ENCODE data around the gene ELMO3. TPM values are rescaled to one million over a fixed set of nuclear protein-coding genes. Genes with fewer than 3 reads are reported as not detected.

The ELMO3 gene
- total RNA-seq, 1 donor from 2014 or later, result 6.9 TPM

DNA sequence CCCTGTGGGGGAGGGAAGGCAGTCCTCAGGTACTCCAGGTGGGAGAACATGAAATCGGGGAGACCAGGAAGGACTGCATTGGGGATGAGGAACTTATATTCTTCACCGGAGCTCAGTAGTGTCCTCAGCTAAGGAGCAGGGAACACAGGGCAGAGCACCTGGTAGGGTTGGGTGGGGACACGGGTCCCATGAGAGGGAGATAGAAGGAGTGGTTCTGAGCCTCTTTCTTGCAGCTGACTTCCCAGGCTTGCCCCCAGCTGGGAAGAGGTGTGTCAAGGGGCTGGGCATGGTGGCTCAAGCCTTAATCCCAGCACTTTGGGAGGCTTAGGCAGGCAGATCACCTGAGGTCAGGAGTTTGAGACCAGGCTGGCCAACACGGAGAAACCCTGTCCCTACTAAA is 46.3 kb downstream of the ELMO3 start:
- DNase-seq (no peak), ATAC-seq (ENCODE audit: low read depth) (no peak)
- CTCF ChIA-PET, result interaction anchor here (0.6 to 3.1 kb wide), 5 partner anchors 18 to 882 kb away, joined by 3 to 12 read pairs (median 3); partner anchors contain the start of gene TMEM208
- H3K4me3 Mint-ChIP-seq, result peak overlapping the region; percentile 82
- peaks cover 2% of the 10 kb centered on the region for H3K27me3 Mint-ChIP-seq
- POLR2A ChIA-PET, result interaction anchor here (0.6 to 7.7 kb wide), 6 partner anchors 12 to 791 kb away, joined by 3 to 120 read pairs (median 6); partner anchors contain the start of genes FBXL8, TMEM208 and TRADD
- intact Hi-C loops (cut with micrococcal nuclease), result loop anchor here (2.0 to 10.0 kb wide), 5 partner anchors 34 to 602 kb away; partner anchors contain the start of genes ACD, CENPT, E2F4 and NUTF2
- peaks cover 1% of the 10 kb centered on the region for H3K36me3 Mint-ChIP-seq (ENCODE audit: low read depth)
- H3K27ac Mint-ChIP-seq, result peak overlapping the region; percentile 92
- H3K9me3 Mint-ChIP-seq, result no peaks in the 10 kb centered on the region
- TF ChIP-seq, protein P1, sequence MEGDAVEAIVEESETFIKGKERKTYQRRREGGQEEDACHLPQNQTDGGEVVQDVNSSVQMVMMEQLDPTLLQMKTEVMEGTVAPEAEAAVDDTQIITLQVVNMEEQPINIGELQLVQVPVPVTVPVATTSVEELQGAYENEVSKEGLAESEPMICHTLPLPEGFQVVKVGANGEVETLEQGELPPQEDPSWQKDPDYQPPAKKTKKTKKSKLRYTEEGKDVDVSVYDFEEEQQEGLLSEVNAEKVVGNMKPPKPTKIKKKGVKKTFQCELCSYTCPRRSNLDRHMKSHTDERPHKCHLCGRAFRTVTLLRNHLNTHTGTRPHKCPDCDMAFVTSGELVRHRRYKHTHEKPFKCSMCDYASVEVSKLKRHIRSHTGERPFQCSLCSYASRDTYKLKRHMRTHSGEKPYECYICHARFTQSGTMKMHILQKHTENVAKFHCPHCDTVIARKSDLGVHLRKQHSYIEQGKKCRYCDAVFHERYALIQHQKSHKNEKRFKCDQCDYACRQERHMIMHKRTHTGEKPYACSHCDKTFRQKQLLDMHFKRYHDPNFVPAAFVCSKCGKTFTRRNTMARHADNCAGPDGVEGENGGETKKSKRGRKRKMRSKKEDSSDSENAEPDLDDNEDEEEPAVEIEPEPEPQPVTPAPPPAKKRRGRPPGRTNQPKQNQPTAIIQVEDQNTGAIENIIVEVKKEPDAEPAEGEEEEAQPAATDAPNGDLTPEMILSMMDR (IDR thresholded peaks at IDR 0.05), result no peak
- peaks cover 49% of the 10 kb centered on the region for H3K4me1 Mint-ChIP-seq

DNA sequence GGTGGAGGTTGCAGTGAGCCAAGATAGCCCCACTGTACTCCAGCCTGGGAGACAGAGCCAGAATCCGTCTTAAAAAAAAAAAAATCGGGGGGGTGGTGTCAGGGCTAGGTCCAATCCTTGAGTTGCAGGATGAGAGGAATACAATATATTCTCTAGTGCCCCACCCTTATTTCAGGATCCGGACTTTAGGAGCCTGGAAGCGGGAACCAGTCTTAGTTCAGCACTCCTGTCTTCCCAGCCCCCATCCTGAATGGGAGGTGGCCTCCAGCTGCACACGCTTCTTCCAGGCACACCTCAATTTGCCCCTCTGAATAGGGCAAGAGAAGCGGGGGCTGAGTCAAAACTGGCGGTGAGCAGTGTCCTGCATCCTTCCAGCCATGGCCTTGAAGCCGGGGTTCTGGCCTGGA is 46.7 kb downstream of the ELMO3 start:
- peak overlapping the region; percentile 85 for H3K4me3 Mint-ChIP-seq
- peaks cover 2% of the 10 kb centered on the region for H3K27me3 Mint-ChIP-seq
- no peak for ATAC-seq (ENCODE audit: low read depth)
- TF ChIP-seq, protein P1 (IDR thresholded peaks at IDR 0.05), result no peak
- no peak for DNase-seq
- intact Hi-C loops (cut with micrococcal nuclease), result loop anchor here (2.0 to 10.0 kb wide), 7 partner anchors 33 to 839 kb away; partner anchors contain the start of genes ACD, CBFB, CENPT and E2F4
- peaks cover 50% of the 10 kb centered on the region for H3K4me1 Mint-ChIP-seq
- H3K27ac Mint-ChIP-seq, result peak overlapping the region; percentile 12
- no peaks in the 10 kb centered on the region for H3K9me3 Mint-ChIP-seq
- H3K36me3 Mint-ChIP-seq (ENCODE audit: low read depth), result peaks cover 1% of the 10 kb centered on the region
- ChIA-PET POLR2A (interaction anchor here (0.6 to 7.7 kb wide), 6 partner anchors 12 to 791 kb away, joined by 3 to 120 read pairs (median 5); partner anchors contain the start of genes FBXL8, TMEM208 and TRADD), CTCF (interaction anchor here (0.6 to 3.1 kb wide), 6 partner anchors 15 to 882 kb away, joined by 3 to 12 read pairs (median 3); partner anchors contain the start of genes ATP6V0D1 and TMEM208)

DNA sequence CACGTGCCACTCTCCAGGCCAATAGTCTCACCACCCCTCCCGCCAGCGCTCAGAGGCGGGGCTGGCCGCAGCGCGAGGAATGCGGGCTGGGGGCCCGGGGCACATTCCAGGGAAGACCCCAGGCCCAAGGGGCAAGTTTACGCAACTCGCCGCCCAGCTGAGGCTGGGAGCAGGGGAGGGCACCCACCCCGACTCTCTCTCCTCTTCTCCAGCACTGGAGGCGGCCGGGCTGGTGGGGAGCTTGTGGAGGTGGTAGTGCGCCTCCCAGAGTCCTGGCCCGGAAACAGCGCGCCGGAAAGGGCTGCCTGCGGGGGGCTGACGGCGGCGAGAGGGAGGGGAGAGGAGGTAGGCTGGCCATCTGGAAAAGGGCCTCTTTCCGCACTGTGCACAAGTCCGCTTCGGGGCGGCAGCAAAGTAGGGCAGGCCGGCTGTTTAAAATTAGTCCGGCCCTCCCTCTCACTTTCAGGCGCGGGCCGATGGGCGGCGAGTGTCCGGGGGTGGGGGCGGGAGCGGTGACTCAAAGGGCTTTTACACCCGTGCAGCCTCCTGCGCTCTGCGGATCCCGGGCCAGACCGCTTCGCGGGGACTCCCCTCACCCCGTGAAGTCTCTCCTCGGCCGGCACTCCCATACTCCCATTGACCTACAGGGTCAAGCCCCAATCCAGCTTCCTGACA is 47.3 kb downstream of the ELMO3 start:
- Mint-ChIP-seq H3K36me3 (ENCODE audit: low read depth) (peaks cover 1% of the 10 kb centered on the region), H3K27me3 (peaks cover 2% of the 10 kb centered on the region), H3K9me3 (no peaks in the 10 kb centered on the region), H3K4me1 (peaks cover 50% of the 10 kb centered on the region), H3K4me3 (peak overlapping the region; percentile 85), H3K27ac (peak overlapping the region; percentile 80)
- ATAC-seq (ENCODE audit: low read depth) (peak; percentile 2), DNase-seq (peak; percentile 49)
- ChIA-PET POLR2A (interaction anchor here (0.7 to 7.7 kb wide), 4 partner anchors 18 to 291 kb away, joined by 3 to 120 read pairs (median 12); partner anchors contain the start of genes FBXL8, TMEM208 and TRADD), CTCF (interaction anchor here (0.7 to 3.1 kb wide), 5 partner anchors 14 to 235 kb away, joined by 3 to 12 read pairs (median 3); partner anchors contain the start of genes ATP6V0D1 and TMEM208)
- TF ChIP-seq, protein P1 (IDR thresholded peaks at IDR 0.05), result no peak
- intact Hi-C loops (cut with micrococcal nuclease), result loop anchor here (2.0 to 10.0 kb wide), 4 partner anchors 217 to 839 kb away; partner anchors contain the start of genes ACD, CBFB, NFATC3 and PARD6A

DNA sequence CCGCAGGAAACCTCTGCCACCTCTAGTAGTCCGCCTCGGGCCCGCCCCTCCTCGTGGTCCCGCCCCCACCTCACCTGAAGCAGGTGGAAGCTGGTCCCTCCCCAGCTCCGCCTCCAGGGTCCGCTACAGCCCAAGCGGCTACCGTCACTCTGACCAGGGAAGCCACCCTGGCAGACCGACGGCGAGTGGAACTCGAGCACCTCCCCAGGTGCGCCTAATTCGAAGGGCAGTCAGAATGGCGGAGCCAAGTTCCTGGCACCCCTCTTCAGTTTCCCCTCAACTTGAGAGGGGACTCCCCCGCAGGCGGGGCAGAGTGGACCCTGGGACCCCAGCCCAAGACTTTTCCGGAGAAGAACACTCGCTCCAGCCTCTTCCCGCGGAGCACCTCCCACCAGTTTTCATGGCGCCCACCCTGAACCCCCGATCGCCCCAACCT is 47.8 kb downstream of the ELMO3 start:
- POLR2A ChIA-PET, result interaction anchor here (1.7 to 7.7 kb wide), 3 partner anchors 19 to 291 kb away, joined by 4 to 120 read pairs (median 20); partner anchors contain the start of genes FBXL8, TMEM208 and TRADD
- peaks cover 50% of the 10 kb centered on the region for H3K4me1 Mint-ChIP-seq

More for the DNA sequence above, 47.8 kb downstream of the ELMO3 start:
- TF ChIP-seq, protein P1 (IDR thresholded peaks at IDR 0.05), result no peak
- CTCF ChIA-PET, result interaction anchor here (0.7 to 3.1 kb wide), 5 partner anchors 14 to 234 kb away, joined by 3 to 12 read pairs (median 3); partner anchors contain the start of genes ATP6V0D1 and TMEM208
- Mint-ChIP-seq H3K9me3 (no peaks in the 10 kb centered on the region), H3K27me3 (peaks cover 2% of the 10 kb centered on the region), H3K27ac (peak overlapping the region; percentile 80), H3K36me3 (ENCODE audit: low read depth) (peaks cover 1% of the 10 kb centered on the region), H3K4me3 (peak overlapping the region; percentile 85)
- DNase-seq, result no peak
- ATAC-seq (ENCODE audit: low read depth), result no peak
- intact Hi-C loops (cut with micrococcal nuclease), result loop anchor here (1.0 to 10.0 kb wide), 8 partner anchors 20 to 838 kb away; partner anchors contain the start of genes ACD, CBFB, CTCF and MATCAP1

All from activated B cell treated with CpG ODN at 0.5 μM for 24 hours (primary cell).